Measurements from ENCODE around the gene SERPINA3.
"Not testable (repeated sequence)": the region's sequence is repeated elsewhere in the genome, so short reads cannot be mapped to it uniquely, and the experiment has no call there.

The SERPINA3 gene

GRCh38 chr14:94584591-94585280, 27.5 kb upstream of the SERPINA3 start:
- no peak for DNase-seq (ENCODE audit: low read depth in 2 of 3, low spot score in 1 of 3)

GRCh38 chr14:94586635-94587034, 25.6 kb upstream of the SERPINA3 start:
- DNase-seq (ENCODE audit: low read depth in 2 of 3, low spot score in 1 of 3) = no peak

GRCh38 chr14:94588311-94588710, 23.9 kb upstream of the SERPINA3 start:
- DNase-seq (ENCODE audit: low read depth in 2 of 3, low spot score in 1 of 3) = no peak

- no peak for DNase-seq (ENCODE audit: low read depth in 2 of 3, low spot score in 1 of 3)
These were observed 21.1 kb upstream of the SERPINA3 start for GRCh38 chr14:94591073-94591472.

- DNase-seq (ENCODE audit: low read depth in 2 of 3, low spot score in 1 of 3) = no peak
These were observed 20.3 kb upstream of the SERPINA3 start for GRCh38 chr14:94591871-94592270.

GRCh38 chr14:94592457-94592856, 19.7 kb upstream of the SERPINA3 start:
- no peak for DNase-seq (ENCODE audit: low read depth in 2 of 3, low spot score in 1 of 3)

- DNase-seq (ENCODE audit: low read depth in 2 of 3, low spot score in 1 of 3) = no peak
These were observed 18.8 kb upstream of the SERPINA3 start for GRCh38 chr14:94593376-94593748.

GRCh38 chr14:94593749-94594431, 18.3 kb upstream of the SERPINA3 start:
- no peak for DNase-seq (ENCODE audit: low read depth in 2 of 3, low spot score in 1 of 3)

- DNase-seq (ENCODE audit: low read depth in 2 of 3, low spot score in 1 of 3) = no peak
These were observed 17.8 kb upstream of the SERPINA3 start for GRCh38 chr14:94594441-94594840.

- no peak for DNase-seq (ENCODE audit: low read depth in 2 of 3, low spot score in 1 of 3)
These were observed 16.3 kb upstream of the SERPINA3 start for GRCh38 chr14:94595912-94596311.

GRCh38 chr14:94596361-94596760, 15.8 kb upstream of the SERPINA3 start:
- DNase-seq (ENCODE audit: low read depth in 2 of 3, low spot score in 1 of 3) = no peak

GRCh38 chr14:94597788-94598187, 14.4 kb upstream of the SERPINA3 start:
- no peak for DNase-seq (ENCODE audit: low read depth in 2 of 3, low spot score in 1 of 3)

- DNase-seq (ENCODE audit: low read depth in 2 of 3, low spot score in 1 of 3) = no peak
These were observed 13.7 kb upstream of the SERPINA3 start for GRCh38 chr14:94598506-94598815.

- no peak for DNase-seq (ENCODE audit: low read depth in 2 of 3, low spot score in 1 of 3)
These were observed 13.2 kb upstream of the SERPINA3 start for GRCh38 chr14:94598816-94599655.

- no peak for DNase-seq (ENCODE audit: low read depth in 2 of 3, low spot score in 1 of 3)
These were observed 12.6 kb upstream of the SERPINA3 start for GRCh38 chr14:94599656-94600004.

- no peak for DNase-seq (ENCODE audit: low read depth in 2 of 3, low spot score in 1 of 3)
These were observed 12.0 kb upstream of the SERPINA3 start for GRCh38 chr14:94600148-94600545.

GRCh38 chr14:94601884-94602391, 10.3 kb upstream of the SERPINA3 start:
- DNase-seq (ENCODE audit: low read depth in 2 of 3, low spot score in 1 of 3) = no peak

GRCh38 chr14:94602722-94603121, 9.5 kb upstream of the SERPINA3 start:
- no peak for DNase-seq (ENCODE audit: low read depth in 2 of 3, low spot score in 1 of 3)

- no peak for DNase-seq (ENCODE audit: low read depth in 2 of 3, low spot score in 1 of 3)
These were observed 6.8 kb upstream of the SERPINA3 start for GRCh38 chr14:94605361-94605760.

- DNase-seq (ENCODE audit: low read depth in 2 of 3, low spot score in 1 of 3) = not testable (repeated sequence)
These were observed 3.2 kb upstream of the SERPINA3 start for GRCh38 chr14:94608966-94609365.

- no peak for DNase-seq (ENCODE audit: low read depth in 2 of 3, low spot score in 1 of 3)
These were observed 1.0 kb upstream of the SERPINA3 start for GRCh38 chr14:94611179-94611578.
